RWPE1 (cell line): ENCODE results near the gene KLF6.

Experiments used
- CTCF ChIA-PET: fragments of 350-600 bp; sonication (Branson Sonifier 250); formaldehyde crosslinking; extraction: SDS; loops from one replicate; lab custom pipeline; 2021; lab: Yijun Ruan, JAX
- POLR2A ChIA-PET: fragments of 400-600 bp; formaldehyde crosslinking; extraction: SDS; loops from one replicate; lab custom pipeline; 2020; ENCODE audit warnings: antibody characterized with exemption; ENCODE audit not compliant: low non-redundant PET; lab: Yijun Ruan, JAX
- DNase-seq: peaks from one replicate; pipeline ENCODE4 v3.0.0; 2012; ENCODE audit warnings: low spot score
- H3K27ac ChIP-seq: fragments of 450-650 bp; 2 replicates; pipeline ENCODE4 v1.5.1; 2017
- TF ChIP-seq, protein P1 (sequence below): fragments of 450-650 bp; conservative IDR thresholded peaks from 2 replicates; pipeline ENCODE4 v1.5.1; 2017; ENCODE audit warnings: low read depth, mild to moderate bottlenecking

The KLF6 gene

DNA sequence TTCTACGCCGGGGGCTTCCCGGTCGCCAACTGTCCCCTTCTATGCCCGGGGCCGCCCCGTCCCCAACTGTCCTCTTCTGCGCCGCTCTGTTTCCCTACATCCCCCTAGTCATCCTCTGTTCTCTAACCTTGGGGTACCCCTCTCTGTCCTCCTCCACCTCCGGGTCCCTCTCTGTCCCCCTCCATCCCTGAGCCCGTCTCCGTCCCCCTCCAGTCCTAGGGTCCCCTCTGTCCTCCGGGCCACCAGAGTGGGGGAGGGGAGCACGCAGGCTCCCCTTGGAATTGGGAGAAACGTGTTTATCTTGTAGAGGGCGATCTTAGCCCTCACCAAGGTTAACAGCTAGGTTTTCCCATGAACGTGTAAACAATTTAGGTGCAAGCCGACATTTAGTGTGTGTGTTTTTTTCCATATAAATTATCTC lies 852 bp upstream of the KLF6 start:
- CTCF ChIA-PET: interaction anchor here (0.9 to 1.0 kb wide), 2 partner anchors 39 to 871 kb away, joined by 3 read pairs; no protein-coding TSS in a partner anchor
- POLR2A ChIA-PET: interaction anchor here (0.6 to 1.6 kb wide), 7 partner anchors 10 to 559 kb away, joined by 3 to 6 read pairs (median 4); no protein-coding TSS in a partner anchor
- peak overlapping the region; percentile 99 for H3K27ac ChIP-seq
- DNase-seq: no peak
- TF ChIP-seq, protein P1, sequence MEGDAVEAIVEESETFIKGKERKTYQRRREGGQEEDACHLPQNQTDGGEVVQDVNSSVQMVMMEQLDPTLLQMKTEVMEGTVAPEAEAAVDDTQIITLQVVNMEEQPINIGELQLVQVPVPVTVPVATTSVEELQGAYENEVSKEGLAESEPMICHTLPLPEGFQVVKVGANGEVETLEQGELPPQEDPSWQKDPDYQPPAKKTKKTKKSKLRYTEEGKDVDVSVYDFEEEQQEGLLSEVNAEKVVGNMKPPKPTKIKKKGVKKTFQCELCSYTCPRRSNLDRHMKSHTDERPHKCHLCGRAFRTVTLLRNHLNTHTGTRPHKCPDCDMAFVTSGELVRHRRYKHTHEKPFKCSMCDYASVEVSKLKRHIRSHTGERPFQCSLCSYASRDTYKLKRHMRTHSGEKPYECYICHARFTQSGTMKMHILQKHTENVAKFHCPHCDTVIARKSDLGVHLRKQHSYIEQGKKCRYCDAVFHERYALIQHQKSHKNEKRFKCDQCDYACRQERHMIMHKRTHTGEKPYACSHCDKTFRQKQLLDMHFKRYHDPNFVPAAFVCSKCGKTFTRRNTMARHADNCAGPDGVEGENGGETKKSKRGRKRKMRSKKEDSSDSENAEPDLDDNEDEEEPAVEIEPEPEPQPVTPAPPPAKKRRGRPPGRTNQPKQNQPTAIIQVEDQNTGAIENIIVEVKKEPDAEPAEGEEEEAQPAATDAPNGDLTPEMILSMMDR: no peak

DNA sequence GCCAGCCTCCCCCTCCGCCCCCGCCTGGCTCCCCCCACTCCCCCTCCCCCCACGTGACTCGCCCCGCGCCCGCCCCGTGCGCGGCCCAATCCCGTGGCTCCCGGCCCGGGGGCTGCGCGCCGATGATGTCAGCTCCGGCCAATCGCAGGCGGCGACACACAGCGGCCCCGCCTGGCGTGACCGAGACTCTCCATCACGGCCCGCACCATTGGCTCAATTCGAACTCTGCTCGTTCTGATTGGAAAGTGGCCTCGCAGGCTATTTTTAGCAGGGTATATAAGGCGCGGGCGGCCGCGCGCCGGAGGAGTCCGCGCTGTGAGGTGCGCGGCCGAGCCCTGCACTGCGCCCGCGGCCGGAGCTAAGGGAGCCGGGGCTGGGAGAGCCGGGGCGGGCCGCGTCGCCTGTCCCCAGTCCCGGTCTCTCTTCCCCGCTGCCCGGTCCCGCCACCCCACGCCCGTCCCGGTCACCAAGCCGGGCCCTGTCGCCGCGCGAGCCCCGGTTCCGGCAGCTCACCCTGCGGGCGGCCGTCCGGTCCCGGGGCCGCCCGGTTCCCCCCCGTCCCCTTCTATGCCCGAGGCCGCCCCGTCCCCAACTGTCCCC lies 342 bp upstream of the KLF6 start:
- H3K27ac ChIP-seq: peak overlapping the region; percentile 99
- CTCF ChIA-PET: interaction anchor here (0.9 to 1.0 kb wide), 2 partner anchors 39 to 871 kb away, joined by 3 read pairs; no protein-coding TSS in a partner anchor
- TF ChIP-seq, protein P1: no peak
- DNase-seq: peak; percentile 100
- POLR2A ChIA-PET: interaction anchor here (0.6 to 1.6 kb wide), 11 partner anchors 10 to 559 kb away, joined by 3 to 6 read pairs (median 4); no protein-coding TSS in a partner anchor

DNA sequence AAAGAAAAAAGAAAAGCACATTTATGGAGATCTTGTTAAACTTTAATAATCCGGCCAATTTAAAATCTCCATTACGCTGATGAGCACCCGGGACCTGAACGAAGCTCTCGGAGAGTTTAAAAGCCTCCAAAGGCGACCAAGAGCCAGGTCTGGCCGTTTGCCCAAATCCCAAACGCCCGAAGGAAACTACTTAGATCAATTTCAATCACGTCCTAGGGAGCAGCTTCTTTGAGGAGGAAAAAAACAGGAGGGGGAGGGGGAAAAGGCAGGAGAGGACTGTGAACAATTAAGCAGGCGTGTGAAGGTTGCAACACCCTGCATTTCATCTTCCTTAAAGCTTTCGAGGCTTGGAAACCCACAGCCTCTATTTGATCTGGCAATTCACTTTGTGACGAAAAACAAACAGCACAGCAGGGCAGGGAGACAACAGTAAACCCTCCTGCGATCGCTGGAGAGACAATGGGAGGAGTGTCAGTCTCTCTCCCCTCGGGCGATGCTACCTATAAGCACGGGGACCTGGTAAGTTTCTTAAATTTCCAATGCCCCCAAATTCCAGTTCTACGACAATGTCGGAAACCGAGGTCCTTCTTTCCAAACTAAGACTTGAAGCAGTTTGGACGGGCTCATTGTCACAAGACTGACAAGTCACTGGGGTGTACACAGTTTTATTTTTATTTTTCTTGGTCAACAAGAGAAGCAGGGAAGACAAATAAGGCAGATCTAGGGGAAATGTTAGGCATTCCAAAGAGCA lies 1.2 kb downstream of the KLF6 start:
- ChIA-PET POLR2A (interaction anchor here (1.7 kb wide), 1 partner anchor 26 kb away, joined by 10 read pairs; no protein-coding TSS in a partner anchor), CTCF (interaction anchor here (0.6 kb wide), 3 partner anchors 31 to 307 kb away, joined by 4 to 5 read pairs (median 5); no protein-coding TSS in a partner anchor)
- DNase-seq: no peak

GRCh38 chr10:3783316-3783681 lies 1.7 kb downstream of the KLF6 start:
- no peak for DNase-seq
- peak overlapping the region; percentile 99 for H3K27ac ChIP-seq
- ChIA-PET POLR2A (interaction anchor here (1.7 kb wide), 1 partner anchor 27 kb away, joined by 10 read pairs; no protein-coding TSS in a partner anchor), CTCF (interaction anchor here (0.6 kb wide), 3 partner anchors 31 to 306 kb away, joined by 4 to 5 read pairs (median 5); no protein-coding TSS in a partner anchor)
- TF ChIP-seq, protein P1: no peak

More for the DNA sequence above, 1.2 kb downstream of the KLF6 start:
- peak overlapping the region; percentile 99 for H3K27ac ChIP-seq
- TF ChIP-seq, protein P1: no peak

DNA sequence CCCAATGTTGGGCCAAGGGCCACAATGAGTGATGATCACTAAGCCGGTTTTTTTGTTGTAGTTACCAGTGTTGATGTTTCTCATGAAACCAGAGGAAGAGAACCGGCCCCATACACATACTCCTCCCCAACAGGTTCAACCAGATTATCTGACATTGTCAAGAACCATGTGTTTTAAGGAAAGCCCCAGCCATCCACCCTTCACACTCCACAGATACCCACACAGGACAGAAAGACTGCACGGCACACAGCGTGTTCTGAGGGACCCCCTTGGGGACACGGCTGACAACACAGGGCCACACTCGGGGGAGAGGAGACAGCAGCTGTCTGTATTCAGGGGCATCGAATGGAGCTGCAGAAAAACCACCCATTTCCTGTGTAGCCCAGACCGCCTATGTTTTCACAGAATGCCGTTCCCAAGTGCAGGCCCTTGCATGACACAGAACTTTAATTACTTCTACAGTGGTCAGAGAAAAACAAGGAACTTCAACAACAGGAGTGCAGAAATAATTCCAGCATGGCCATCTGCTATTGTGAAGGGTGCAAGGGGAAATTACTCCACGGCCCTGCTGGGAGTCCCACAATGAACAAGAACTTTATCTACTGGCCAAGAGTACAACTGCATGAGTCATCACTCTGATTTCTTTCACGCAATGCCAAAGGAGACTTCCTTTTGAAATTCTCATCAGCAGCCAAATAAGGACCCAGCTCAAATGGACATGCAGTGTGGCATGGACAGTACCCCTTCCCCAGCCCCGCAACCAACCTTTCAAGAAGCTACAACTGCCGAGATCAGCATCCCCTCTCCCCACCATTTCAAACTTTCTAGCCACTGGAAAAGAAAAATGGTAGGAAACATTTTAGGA lies 2.3 kb downstream of the KLF6 start:
- DNase-seq: no peak
- CTCF ChIA-PET: interaction anchor here (0.6 to 1.3 kb wide), 3 partner anchors 306 to 874 kb away, joined by 3 to 5 read pairs (median 4); no protein-coding TSS in a partner anchor
- H3K27ac ChIP-seq: peak overlapping the region; percentile 99
- POLR2A ChIA-PET: no interaction called here
- TF ChIP-seq, protein P1: no peak
